Activated CD4-positive, alpha-beta T cell treated with anti-CD3 and anti-CD28 coated beads, Interleukin-2, amount 50 U/mL, for 16 hours (primary cell): ENCODE measurements around the gene KDM6A.
"Not testable (repeated sequence)": the region's sequence is repeated elsewhere in the genome, so short reads cannot be mapped to it uniquely, and the experiment has no call there.

Experiments
- DNase-seq: peaks from one replicate; pipeline ENCODE4 v3.0.0-alpha.2; 2020

KDM6A gene

DNA sequence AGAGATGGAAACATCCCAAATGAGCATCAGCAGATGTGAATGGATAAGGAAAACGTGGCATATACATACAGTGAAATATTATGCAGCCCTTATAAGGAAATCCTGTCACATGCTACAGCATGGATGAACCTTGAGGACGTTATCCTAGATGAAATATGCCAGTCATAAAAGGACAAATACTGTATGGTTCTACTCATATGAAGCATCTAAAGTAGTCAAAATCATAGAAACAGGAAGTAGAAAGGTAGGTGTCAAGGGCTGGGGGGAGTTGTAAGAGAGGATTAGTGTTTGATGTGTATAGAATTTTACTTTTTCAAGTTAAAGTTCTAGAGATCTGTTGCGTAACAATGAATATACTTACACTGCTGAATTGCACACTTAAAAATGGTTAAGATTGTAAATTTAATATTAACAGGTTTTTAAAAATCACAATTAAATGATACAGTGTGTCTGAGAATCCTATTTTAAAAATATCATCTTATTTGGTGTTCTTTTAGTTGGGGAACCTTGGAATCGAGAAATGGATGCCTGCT is 58.5 kb downstream of the KDM6A start:
- DNase-seq: no peak

DNA sequence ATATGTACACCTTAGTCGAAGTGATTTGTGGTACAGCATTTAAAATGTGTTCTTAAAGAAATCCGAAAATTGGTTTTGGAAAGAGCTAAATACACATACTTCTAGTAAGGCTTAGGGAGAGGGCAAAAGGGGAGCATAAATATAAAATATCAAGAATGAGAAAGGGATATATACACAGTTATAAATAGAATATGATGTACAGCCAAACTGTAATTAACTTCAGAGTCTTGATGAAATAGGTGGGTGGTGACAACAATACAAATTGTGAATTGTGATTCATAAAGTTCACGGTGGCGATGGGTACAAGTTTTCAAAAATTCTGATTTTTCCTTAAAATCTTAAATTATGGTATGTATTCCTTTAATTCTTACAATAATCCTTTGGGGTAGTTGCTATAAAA is 62.2 kb downstream of the KDM6A start:
- no peak for DNase-seq

DNA sequence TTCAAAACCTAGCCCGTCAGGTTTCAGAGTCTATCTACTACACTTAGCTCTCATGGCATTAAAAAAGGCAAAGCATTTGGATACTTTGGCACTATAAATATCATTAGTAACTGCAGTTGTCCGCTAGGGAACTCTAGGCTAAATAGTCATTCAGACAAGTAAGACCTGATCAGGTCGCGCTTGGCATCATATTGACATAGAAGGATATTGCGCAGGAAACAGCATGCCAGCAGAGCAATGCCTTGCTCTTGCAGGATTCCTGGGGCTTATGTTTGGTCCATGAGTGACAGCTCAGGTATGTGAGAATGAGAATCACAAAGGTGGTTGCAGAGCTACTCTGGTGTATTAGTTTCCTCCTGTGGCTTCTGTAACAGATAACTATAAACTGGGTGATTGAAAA is 62.7 kb downstream of the KDM6A start:
- DNase-seq: no peak

DNA sequence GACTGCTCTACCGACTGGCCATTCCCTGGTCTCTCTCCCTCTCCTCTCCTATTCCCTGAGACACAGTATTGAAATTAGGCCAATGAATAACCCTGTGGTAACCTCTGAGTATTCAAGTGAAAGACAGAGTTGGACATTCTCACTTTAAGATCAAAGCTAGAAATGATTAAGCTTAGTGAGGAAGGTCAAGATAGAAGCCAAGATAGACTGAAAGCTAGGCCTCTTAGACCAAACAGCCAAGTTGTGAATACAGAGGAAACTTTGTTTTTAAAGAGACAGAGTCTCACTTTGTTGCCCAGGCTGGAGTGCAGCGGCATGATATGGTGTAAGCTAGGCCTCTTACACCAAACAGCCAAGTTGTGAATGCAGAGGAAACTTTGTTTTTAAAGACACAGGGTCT is 64.6 kb downstream of the KDM6A start:
- no peak for DNase-seq

DNA sequence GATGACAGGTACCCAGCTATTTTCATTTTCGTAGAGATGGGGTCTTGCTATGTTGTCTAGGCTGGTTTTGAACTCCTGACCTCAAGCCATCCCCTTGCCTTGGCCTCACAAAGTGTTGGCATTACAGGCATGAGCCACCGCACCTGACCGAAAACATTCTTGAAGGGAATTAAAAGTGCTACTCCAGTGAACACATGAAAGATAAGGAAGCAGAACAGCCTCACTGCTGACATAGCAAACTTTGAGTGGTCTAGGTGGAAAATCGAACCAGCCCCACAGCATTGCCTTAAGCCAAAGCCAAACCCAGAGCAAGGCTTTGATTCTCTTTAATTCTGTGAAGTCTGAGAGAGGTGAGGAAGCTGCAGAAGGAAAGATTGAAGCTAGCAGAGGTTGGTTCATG is 65.1 kb downstream of the KDM6A start:
- no peak for DNase-seq

DNA sequence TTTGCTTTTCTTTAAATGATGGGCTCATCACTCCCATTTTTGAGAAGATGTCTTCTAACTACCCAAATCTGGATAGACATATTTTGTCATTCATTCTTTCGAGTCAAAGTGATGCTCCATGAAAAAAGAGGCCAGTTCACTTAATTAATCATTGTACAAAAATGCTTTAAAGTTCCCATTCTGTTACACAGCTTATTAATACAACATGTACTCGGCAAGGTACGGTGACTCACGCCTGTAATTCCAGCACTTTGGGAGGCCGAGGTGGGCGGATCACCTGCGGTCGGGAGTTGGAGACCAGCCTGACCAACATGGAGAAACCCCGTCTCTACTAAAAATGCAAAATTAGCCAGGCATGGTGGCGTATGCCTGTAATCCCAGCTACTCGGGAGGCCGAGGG is 67.6 kb downstream of the KDM6A start:
- DNase-seq: not testable (repeated sequence)

DNA sequence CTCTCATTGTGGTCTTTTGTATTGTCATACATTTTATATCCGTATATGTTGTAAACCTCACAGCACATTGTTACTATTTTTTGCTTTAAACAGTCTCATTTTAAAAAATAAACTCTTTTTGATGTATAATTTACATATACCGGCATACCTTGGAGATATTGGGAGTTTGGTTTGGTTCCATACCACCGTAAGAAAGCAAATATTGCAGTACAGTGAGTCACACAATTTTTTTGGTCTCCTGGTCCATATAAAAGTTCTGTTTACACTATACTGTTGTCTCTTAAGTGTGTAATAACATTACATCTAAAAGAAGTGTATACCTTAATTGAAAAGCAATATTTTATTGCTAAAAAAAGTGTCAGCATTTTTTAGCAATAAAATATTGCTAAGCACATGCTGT is 70.0 kb downstream of the KDM6A start:
- DNase-seq: no peak

DNA sequence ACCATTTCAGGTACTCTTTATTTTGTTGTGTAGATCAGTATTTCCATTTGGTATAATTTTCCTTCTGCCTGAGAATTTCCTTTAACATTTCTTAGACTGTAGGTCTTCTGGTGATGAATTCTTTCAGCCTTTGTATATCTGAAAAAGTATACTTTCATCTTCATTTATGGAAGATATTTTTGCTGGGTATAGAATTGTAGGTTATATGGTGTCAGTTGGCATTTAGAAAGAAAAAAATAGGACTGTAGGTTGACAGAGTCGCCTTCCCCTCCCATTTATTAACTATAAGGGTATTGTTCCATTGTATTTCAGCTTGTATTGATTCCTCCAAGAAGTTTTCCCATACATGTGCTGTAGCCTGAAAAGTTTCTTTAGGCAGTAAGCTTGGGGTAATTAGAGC is 71.9 kb downstream of the KDM6A start:
- DNase-seq: no peak

DNA sequence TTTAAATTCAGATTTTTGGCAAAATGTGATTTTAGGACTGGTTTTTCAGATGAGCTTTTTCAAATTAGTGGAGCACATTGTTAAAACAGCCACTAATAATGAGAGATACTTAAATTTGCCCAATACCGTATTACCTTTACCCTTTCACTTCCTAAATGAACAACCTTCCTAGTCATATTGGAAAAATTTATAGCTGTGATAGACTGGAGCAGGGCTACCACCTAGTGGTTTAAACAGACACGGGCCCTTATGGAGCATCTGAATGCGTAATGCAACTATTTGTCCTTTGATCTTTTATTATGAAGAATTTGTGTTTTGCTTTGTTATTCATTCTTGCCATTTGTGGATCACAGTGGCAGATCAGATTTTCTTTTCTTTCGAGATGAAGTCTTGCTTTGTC is 72.7 kb downstream of the KDM6A start:
- peak; percentile 56 for DNase-seq

DNA sequence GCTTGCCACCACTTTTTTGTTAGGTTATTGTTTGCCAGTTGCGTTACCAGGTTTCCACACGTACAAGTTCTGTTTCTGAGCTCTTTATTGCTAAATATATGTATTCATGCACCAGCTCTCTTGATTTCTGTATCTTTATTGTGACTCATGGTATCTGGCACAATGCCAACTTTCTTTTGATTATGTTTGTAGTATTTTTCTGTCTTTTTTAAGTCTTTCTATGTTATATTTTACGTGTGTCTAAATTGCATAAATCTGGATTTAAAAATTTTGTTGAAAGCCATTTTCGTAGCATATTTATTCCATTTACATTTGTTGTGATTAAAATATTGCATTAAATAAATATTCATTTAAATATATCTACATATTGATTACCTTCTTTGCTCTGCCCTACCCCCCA is 73.8 kb downstream of the KDM6A start:
- DNase-seq: no peak

DNA sequence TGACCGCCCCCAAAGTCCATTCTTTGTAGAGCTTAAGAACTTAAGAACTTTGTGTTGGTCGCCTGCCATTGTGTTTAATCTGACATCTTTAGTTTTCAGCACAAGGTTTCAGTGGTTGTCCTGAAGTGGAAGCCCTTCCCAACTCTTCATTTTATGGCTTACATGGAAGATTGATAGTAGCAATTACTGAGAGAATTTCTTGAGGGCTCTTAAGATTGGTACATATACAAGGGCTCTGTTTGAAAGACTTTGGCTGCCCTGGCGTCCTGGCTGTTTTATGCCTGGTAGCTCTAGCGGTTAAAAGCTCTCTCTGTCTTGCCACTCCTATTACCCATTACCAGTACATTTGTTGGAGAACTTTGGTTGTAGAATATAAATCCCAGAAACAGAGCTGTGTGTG is 75.0 kb downstream of the KDM6A start:
- DNase-seq: no peak

DNA sequence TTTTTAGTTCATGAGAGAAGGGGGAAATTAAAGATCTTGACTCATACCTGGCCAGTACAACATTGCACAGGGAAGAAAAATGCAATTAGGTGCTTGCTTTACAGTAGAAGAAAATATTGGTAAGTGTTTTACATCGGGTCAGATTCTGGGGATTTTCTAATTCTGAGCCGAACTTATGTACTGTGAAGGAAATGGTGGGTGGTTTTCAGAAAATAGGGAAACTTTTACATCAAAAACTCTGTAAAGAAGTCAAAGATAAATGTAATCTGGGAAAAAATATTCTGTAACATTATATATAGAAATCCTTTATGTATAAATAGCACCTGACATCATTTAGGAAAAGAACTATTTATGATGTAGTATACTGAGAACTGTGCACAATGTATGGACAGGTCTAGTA is 75.4 kb downstream of the KDM6A start:
- DNase-seq: no peak

DNA sequence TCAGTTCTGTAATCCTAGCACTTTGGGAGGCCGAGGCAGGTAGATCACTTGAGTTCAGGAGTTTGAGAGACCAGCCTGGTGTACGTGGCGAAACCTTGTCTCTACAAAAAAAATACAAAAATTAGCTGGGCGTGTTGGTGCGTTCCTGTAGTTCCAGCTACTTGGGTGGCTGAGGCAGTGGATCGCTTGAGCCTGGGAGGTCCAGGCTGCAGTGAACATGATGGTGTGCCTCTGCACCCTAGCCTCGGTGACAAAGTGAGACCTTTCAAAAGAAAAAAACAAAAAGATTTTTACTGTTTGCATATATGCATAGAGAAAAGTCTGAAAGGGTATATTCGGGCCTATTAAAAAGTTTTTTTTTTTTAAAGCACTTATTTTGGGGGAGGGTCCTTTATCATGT is 76.1 kb downstream of the KDM6A start:
- no peak for DNase-seq

DNA sequence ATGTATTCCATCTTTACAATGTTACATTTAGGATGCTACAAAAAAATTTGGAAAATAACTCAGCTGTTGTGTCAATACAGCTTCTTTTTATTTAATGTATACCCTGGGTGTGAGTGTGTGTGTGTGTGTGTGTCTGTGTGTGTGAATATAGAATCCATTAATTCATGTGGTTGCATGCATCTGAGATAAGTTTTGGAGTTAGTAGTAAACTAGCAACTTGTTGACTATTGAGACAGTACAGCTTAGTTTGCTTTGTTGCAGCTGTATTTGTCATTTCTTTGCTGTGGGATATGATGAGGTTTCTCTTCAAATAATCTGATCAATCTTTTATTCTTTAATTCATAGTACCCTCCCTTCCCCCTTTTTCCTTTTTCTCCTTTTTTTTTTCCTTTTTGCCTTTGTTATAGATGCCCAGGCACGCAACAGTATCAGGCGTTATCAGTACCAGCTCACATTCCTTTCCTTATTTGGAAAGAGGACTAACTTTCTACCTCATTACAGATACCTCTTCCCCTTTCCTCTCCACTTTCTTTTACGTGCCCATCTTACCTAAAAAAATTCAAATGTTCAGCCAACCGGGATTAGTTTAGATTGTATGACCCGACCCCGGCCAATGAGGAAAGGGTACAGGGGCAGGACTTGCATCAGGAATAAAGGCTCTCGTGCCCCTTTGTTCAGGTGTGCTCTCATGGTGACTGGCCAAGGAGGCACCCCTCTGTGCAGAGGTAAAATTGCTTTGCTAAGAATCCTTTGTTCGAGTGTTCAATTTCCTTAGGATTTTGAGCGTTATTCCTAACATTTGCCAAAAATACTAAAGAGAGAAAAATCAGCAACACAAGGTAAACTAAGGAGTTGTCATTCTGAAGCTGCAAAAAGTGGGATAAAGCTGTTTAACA is 77.7 kb downstream of the KDM6A start:
- DNase-seq: not testable (repeated sequence)

DNA sequence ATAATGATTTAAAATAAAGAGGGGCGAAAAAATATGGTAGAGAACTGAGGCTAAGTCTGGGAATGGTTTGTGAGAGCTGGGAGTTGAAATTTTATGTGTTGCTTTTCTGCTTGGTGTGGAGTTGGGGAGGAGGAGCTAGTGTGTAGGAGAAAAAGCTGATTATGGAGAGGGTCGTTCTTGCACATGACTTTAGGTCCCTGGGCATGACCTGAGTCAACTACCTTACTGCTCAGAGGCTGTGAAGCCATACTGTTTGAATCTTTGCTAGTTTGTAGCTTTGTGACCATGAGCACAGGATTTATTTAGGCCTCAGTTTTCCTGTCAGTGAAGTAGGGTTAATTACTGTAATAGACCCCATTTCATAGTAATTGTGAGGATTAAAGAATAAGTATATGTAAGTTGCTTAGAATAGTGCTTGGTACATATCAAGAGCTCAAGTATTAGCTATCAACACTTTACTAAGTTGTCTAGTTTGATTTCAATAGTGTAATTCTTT is 78.6 kb downstream of the KDM6A start:
- no peak for DNase-seq

DNA sequence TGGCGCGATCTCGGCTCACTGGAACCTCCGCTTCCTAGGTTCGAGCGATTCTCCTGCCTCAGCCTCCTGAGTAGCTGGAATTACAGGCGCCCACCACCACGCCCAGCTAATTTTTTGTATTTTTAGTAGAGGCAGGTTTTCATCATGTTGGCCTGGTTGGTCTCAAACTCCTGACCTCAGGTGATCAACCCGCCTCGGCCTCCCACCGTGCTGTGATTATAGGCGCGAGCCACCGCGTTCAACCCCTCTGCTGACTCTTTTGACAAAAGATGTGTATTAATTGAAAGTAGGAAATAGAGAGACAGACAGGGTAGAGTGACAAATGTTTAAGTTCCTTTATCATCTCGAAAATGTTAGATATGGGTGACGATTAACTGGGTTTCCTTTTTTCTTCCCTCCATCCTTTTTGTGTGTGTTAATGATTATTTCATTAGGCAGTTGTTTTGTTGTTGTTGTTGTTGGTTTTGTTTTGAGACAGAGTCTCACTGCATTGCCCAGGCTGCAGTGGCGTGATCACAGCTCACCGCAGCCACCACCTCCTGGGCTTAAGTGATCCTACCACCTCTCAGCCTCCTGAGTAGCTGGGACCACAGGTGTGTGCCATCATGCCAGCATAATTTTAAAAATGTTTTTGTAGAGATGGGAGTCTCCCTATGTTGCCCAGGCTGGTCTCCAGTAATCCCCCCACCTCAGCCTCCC is 79.5 kb downstream of the KDM6A start:
- DNase-seq: no peak

DNA sequence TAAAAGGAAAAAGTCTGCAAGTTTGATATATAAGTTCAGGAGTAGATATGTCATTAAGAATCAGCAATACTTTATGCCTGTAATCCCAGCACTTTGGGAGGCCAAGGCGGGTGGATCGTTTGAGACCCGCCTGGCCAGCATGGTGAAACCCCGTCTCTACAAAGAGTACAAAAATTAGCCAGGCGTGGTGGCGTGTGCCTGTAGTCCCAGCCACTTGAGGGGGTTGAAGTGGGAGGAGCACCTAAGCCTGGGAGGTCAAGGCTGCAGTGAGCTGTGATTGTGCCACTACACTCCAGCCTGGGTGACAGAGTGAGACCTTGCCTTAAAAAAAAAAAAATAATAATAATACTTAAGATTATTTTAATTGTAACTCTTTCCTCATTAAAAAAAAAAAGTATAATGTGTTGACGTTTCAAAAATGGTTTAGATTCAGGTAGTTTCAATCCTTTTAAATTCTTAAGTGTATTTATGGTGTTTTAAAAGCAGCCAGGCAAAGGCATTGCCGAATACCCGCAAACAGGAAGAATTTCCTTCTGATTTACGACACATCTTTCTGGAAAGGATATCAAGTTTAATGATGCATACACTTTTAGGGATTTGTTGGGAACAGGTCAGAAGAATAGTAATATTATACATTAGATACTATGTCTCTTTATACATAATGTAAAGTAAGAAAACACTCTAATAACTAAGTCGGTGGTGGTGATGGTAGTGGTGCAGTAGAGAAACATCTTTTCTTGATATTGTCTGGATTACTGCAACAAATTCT is 80.9 kb downstream of the KDM6A start:
- DNase-seq: no peak

DNA sequence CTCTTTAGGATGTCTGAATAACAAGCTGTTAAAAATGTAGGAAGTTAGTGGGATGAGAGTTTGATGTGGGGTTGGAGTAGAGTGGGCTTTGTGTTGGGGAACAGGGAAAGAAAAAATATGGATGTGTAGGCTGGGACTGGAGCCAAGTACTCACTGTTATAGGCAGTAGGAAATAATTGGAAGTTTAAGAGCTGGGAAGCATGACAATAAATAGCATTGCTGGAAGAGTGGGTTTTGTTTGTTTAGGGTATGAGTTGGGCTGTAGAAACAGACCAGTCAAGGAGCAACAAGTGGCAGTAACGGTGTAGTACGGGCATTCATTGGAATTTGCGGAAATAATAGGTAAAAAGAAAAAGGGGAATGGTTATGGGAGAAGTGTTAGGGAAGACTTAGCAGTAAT is 81.6 kb downstream of the KDM6A start:
- no peak for DNase-seq

DNA sequence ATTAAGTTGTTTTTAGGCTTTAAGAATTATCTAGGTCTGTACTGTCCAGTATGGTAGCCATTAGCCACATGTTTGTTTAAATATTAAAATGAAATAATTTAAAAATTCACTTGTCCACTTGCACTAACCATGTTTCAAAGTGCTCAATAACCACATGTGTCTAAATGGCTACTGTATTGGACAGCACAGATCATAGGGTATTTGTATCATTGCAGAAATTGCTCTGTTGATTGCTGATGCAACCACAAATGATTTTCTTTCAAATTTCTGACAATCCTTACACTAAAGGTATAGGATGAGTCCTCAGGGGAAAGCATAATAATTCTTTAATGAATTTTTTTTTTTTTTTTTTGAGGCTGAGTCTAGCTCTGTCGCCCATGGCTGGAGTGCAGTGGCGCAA is 84.9 kb downstream of the KDM6A start:
- DNase-seq: no peak

DNA sequence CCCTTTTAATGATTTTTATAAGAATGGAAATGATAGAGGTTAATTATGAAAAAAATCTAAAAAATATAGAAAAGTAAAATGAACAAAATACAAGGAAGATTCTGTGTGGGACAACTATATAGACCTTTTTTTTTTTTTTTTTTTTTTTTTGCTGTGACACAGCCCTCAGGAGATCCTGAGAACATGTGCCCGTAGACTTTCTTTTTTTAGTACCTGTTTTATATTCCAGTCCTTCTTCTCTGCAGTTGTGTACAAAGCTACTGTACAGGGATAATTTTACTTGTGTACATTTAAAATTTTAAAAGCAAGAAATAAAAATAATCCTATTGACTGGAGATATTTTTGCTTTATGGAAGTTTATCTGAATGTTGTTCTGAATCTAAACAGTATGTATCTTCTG is 85.5 kb downstream of the KDM6A start:
- no peak for DNase-seq

DNA sequence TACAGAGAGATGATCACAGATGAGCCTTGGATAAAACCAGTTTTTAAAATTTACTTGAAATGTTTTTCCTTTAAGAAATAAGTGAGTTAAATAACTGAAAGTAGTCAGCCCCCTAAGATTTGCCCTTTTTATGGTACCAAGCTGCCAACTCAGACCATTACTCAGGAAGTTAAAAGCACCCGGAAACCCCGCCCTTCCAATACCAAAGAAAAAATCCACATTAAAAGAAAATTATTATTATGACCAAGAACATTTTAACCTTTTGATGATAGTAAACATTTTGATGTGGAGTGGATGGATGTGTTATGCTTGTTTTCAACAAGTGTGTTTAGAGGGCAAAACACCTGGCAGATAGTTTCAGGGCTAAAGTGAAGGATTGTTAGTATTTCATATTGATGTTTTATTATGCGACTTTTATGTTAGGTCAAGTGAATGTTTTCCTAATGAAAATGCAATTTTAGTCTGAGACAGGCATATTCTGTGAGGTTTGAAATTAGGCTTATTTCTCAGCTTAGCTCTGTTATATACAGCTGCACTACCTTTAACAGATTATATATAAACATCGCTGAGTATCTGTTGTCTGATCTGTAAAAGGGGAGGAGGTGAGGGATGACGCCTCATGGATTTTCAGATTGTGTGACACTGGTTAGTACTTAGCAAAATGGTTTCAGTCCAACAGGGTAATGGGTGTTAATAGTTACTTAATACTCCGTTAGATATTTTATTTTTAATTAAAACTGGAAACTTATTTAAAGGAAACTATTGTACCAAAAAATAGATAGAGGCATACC is 89.0 kb downstream of the KDM6A start:
- DNase-seq: no peak

DNA sequence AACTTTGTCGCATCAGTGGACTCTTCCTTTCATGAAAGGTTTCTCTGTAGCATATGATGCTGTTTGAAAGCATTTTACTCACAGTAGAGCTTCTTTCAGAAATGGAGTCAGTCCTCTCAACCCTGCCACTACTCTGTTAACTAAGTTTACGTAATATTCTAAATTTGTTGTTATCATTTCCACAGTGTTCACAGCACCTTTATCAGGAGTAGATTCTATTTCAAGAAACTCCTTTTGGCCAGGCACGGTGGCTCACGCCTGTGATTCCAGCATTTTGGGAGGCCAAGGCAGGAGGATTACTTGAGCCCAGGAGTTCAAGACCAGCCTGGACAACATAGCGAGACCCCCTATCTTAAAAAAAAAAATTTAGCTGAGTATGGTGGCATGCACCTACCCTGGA is 90.0 kb downstream of the KDM6A start:
- DNase-seq: no peak
